Progenitor cell of endocrine pancreas (in vitro differentiated cells): ENCODE data around the gene PTGES3. TPM values are rescaled to one million over a fixed set of nuclear protein-coding genes. Genes with fewer than 3 reads are reported as not detected.
"Not testable (repeated sequence)": the region's sequence is repeated elsewhere in the genome, so short reads cannot be mapped to it uniquely, and the experiment has no call there.

Source experiments
- DNase-seq: peaks from one replicate; pipeline ENCODE4 v3.0.0; 2021; ENCODE audit warnings: low spot score; ENCODE audit not compliant: unreplicated experiment
- H3K27ac Mint-ChIP-seq: 2 replicates; pipeline ENCODE4 v1.8.0; 2021; ENCODE audit warnings: mild to moderate bottlenecking, moderate library complexity, mixed read lengths
- H3K27me3 Mint-ChIP-seq: 2 replicates; pipeline ENCODE4 v1.8.0; 2021; ENCODE audit warnings: mixed read lengths
- H3K36me3 Mint-ChIP-seq: 2 replicates; pipeline ENCODE4 v1.8.0; 2022; ENCODE audit warnings: mixed read lengths; ENCODE audit not compliant: insufficient read depth
- H3K4me1 Mint-ChIP-seq: 2 replicates; pipeline ENCODE4 v1.8.0; 2021; ENCODE audit warnings: low read depth, mixed read lengths
- H3K4me3 Mint-ChIP-seq: 2 replicates; pipeline ENCODE4 v1.8.0; 2021; ENCODE audit warnings: low read depth, mild to moderate bottlenecking, moderate library complexity, mixed read lengths
- H3K9me3 Mint-ChIP-seq: 2 replicates; pipeline ENCODE4 v1.8.0; 2021; ENCODE audit warnings: low read depth, mixed read lengths
- CTCF ChIP-seq: fragments of 200-600 bp; sonication (generic); IDR thresholded peaks from one replicate; pipeline ENCODE4 v1.5.0; 2021; ENCODE audit warnings: antibody characterized with exemption, mild to moderate bottlenecking; ENCODE audit not compliant: unreplicated experiment
- long read RNA-seq: library from polyadenylated mRNA; unstranded; transcript quantifications from one replicate; pipeline ENCODE4 v2.0.0, GENCODE V29; 2020
- total RNA-seq: library from RNA; stranded (reverse); gene quantifications from 2 replicates; pipeline ENCODE4 v1.2.1, GENCODE V29; 2021

PTGES3 gene
- total RNA-seq = 231 and 234 TPM in 2 replicates
- long read RNA-seq, transcript PTGES3-204 (7 exons, 1,017 nt) = minor isoform, 36 of 1,722 reads
- long read RNA-seq, transcript PTGES3-207 (9 exons, 2,077 nt) = minor isoform, 6 of 1,722 reads
- long read RNA-seq, transcript PTGES3-201 (8 exons, 1,920 nt) = major isoform, 1,533 of 1,722 reads
- long read RNA-seq, transcript PTGES3-202 (7 exons, 1,547 nt) = minor isoform, 31 of 1,722 reads
- long read RNA-seq, partial matches to known transcripts = 26 of 1,722 reads
- long read RNA-seq, other reads (novel, unspliced or antisense) = 90 of 1,722 reads

GRCh38 chr12:56688129-56688845, at the start of gene PTGES3:
Gene PTGES3, minus strand, starts transcription at chr12:56688284. Its CDS starts 285 bp downstream, at chr12:56687999.
- Mint-ChIP-seq H3K4me3 (peak within 1 kb of the TSS; percentile 96), H3K36me3 (peaks cover 13% of the 10 kb centered on the region), H3K27me3 (no peaks in the 10 kb centered on the region)

GRCh38 chr12:56728139-56728861, 40.2 kb upstream of the PTGES3 start:
- Mint-ChIP-seq H3K9me3 (no peaks in the 10 kb centered on the region), H3K27ac (no peak overlapping the region), H3K4me3 (no peak overlapping the region), H3K27me3 (no peaks in the 10 kb centered on the region), H3K4me1 (peaks cover 12% of the 10 kb centered on the region), H3K36me3 (peaks cover 1% of the 10 kb centered on the region)
- no peak for TF ChIP-seq CTCF
- no peak for DNase-seq

More at GRCh38 chr12:56688129-56688845, at the start of gene PTGES3:
- Mint-ChIP-seq H3K9me3 (no peaks in the 10 kb centered on the region), H3K27ac (peak within 1 kb of the TSS; percentile 99), H3K4me1 (peaks cover 20% of the 10 kb centered on the region)
- TF ChIP-seq CTCF = no peak
- peak; percentile 96 for DNase-seq

DNA sequence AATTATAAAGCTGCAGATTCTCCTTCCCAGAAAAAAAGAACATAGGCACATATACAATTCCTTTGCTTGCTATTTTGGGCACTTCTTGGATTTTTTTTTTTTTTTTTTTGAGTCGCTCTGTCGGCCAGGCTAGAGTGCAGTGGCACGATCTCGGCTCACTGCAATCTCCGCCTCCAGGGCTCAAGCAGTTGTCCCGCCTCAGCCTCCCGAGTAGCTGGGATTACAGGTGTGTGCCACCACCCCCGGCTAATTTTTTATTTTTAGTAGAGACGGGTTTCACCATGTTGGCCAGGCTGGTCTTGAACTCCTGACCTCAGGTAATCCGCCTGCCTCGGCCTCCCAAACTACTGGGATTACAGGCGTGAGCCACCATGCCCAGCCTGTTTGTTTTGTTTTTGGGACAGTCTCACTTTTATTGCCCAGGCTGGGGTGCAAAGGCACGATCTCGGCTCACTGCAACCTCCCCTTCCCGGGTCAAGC, 38.2 kb upstream of the PTGES3 start:
- H3K4me1 Mint-ChIP-seq = peaks cover 32% of the 10 kb centered on the region
- H3K36me3 Mint-ChIP-seq, H3K27me3 Mint-ChIP-seq, H3K9me3 Mint-ChIP-seq, DNase-seq: not testable (repeated sequence)
- peak overlapping the region; percentile 100 for H3K27ac Mint-ChIP-seq
- H3K4me3 Mint-ChIP-seq = peak overlapping the region; percentile 98

- no peak for DNase-seq
- TF ChIP-seq CTCF = no peak
- no peaks in the 10 kb centered on the region for H3K27me3 Mint-ChIP-seq
- peak overlapping the region; percentile 98 for H3K4me3 Mint-ChIP-seq
- peaks cover 37% of the 10 kb centered on the region for H3K4me1 Mint-ChIP-seq
- no peaks in the 10 kb centered on the region for H3K9me3 Mint-ChIP-seq
- peak overlapping the region; percentile 100 for H3K27ac Mint-ChIP-seq
- peaks cover 8% of the 10 kb centered on the region for H3K36me3 Mint-ChIP-seq
Observed at GRCh38 chr12:56725723-56726102, 37.6 kb upstream of the PTGES3 start.

DNA sequence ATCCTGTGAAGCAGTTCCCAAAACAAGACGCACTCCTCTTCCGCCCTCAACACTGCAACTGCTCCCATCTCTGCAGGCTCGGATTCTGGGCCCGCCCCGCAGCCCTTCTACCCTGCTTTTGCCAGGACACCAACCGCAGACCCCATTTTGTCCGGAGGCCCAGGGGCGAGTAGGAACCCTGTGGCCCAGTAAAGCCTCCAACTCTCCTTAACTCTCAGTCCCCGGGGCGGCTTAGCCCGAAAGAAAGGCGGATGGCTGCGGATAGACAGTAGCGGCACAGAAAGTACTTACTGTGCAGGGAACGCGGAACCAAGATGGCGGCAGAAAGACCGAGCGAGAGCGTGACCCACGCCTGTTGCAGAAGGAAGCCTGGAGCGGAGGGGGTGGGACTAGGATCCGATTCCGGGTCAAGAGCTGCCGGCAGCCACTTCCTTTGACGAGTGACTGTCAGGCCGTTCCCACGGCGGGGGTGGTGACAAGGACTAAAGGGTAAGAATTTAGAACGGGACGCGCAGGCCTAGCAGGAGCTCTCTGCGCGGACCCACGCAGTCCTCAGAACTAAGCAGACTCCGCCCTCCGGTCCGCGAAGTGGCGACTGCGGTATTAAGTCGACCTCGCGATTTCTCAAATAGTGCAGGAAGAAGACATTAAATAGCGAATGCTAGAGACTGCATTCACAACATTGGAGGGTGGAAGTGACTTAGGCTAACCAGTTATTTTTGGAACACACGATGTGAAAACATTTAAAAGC, 37.1 kb upstream of the PTGES3 start, which contains the start of gene NACA:
NACA (minus strand) TSS at position 328 of the 751 bp plus-strand sequence. CDS start 778 bp downstream, outside the sequence.
- no peak for TF ChIP-seq CTCF
- peaks cover 14% of the 10 kb centered on the region for H3K36me3 Mint-ChIP-seq
- DNase-seq = peak; percentile 82
- no peaks in the 10 kb centered on the region for H3K27me3 Mint-ChIP-seq
- peaks cover 42% of the 10 kb centered on the region for H3K4me1 Mint-ChIP-seq
- peak within 1 kb of the TSS; percentile 100 for H3K27ac Mint-ChIP-seq
- no peaks in the 10 kb centered on the region for H3K9me3 Mint-ChIP-seq
- peak within 1 kb of the TSS; percentile 98 for H3K4me3 Mint-ChIP-seq
